ENCODE results near the gene DLGAP1.

The DLGAP1 gene

DNA sequence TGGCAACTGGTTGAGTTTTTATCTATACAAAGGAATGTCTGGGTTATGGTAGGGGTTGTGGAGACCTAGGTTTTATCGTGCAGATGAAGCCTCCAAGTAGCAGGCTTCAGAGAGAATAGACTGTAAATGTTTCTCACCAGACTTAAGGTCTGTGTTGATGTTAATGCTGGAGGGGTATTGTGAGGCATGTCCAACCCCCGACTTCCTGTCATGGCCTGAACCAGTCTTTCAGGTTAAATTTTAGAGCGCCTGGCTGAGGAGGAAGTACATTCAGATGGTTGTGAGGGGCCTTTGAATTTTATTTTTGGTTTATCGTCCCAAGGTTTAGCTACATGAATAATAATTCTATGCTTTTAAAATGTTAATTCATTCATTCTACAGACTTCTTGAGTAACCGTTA is 435.1 kb downstream of the DLGAP1 start:
- no peak for FAIRE-seq
- DNase-seq (ENCODE audit: insufficient read length, low spot score) = no peak

DNA sequence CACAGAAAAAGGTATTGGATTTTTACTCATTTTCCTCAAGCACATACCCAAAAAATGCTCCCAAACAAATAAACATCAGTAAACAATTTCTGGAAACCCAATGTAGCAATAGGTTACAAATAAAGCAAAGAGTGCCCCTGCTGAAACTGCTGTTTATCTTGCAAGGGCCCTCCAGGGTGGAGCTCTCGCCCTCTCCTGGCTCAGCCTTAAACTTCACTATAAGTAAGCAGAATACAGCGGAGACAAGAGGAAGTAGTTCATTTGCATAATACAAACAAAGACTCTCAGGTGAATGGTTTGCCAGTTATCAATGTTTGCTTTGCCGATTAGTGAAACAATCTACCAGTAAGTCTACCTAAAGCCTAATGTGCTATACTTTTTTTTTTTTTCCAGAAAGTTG is 437.6 kb downstream of the DLGAP1 start:
- DNase-seq (ENCODE audit: insufficient read length, low spot score) (peak; percentile 18), FAIRE-seq (peak; percentile 51)

DNA sequence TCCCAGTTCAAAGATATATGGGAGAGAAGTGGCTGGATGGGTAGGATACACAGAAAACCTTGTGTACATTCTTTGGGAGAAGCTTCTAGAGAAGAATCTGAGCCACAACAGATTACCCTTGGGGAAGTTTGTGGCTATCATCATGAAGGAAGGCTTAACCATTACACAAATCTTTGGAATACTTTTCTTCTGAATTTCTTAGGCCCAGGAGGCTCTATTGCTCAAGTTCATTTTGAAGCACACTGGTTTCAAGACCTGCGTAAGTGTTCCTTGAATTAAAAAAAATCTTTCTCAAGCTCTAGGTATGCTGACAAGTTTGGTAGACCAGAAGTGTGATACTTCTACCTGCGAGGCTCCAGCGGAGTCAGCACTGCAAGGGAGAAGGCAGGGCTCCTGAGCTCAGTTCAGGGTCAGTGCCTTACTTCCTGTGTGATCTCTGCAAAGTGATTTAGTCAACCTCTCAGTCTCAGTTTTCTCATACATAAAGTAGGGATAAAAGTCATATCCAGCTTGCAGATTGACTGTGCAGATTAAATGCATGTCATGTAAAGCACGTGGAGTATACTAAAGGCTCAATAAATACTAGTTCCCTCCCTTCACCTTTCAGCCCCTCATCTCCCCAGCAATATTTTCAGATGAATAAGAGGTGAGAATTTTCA is 438.6 kb downstream of the DLGAP1 start:
- DNase-seq (ENCODE audit: insufficient read length, low spot score) = no peak
- FAIRE-seq = no peak

DNA sequence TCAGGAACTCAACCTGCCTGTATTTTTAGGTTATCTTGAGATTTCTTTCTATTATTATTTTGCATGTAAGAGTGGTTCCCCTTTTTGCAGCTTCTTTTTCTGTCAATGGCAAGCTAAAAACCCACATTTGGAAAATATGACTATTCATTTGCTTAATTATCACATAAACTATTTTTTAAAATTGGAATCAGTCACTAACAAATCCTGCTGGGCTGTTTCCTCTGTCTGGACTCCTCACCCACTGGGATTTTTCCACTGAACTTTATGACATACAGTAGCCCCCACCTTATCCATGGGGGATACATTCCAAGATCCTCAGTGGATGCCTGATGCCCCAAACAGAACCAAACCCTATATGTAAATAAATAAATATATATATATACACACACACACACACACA is 447.3 kb downstream of the DLGAP1 start:
- DNase-seq (ENCODE audit: insufficient read length, low spot score) (no peak), FAIRE-seq (no peak)

DNA sequence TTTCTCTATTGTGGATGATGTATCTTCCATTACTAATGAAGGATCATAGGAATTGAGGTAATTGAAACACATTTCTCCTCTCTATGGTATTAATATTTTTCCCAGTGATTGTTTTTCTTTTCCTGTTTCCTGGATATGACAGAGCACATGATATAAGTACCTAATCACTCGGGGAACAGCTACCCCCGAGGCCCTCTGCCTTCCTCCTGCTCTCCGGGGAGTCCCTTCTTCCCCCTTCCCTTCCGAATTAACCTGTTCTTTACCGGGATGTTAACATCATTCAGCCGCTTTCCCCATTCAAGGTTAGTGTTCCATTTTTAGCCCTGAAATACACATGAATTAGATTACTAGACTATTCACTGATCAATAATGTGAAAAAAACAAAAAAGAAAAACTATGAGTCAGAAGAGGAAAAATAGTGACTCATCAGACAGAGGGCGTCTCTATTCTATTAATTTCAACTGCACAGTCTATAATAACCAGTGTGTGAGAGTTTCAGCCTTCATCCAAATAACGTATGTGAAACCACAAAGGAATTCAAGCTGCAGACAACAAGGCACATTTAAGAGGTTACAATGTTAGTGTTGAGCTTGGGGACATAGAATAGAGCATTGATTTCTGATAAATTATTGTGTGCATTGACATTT is 450.8 kb downstream of the DLGAP1 start:
- FAIRE-seq (no peak), DNase-seq (ENCODE audit: insufficient read length, low spot score) (no peak)

DNA sequence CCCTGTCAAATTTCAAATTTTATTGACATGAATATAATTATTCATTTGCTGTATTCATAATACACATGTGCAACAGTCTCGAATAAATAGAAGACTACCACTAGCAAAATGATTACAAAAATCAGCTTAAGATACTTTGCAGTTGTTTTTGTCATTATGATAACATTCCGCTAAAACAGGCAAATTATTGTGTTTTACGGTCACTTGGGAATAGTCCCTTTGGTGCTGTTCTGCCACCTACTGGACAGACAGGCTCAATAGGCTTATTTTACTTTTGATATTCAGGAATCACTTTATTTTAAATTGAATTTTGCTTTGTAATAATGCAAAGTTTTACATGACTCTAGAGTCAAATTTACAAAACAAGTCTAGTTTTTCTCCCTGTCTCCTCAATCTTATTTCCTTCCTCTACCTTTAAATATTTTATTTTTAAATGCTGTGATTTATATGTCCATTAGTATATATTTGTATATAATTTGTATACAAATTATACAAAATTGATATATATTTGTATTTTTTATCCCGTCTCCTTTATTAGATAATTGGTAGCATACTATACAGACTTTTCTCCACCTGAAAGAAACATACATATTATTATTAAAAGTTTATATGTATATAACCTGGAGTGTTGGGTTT is 456.3 kb downstream of the DLGAP1 start:
- no peak for DNase-seq (ENCODE audit: insufficient read length, low spot score)
- FAIRE-seq = peak; percentile 52

DNA sequence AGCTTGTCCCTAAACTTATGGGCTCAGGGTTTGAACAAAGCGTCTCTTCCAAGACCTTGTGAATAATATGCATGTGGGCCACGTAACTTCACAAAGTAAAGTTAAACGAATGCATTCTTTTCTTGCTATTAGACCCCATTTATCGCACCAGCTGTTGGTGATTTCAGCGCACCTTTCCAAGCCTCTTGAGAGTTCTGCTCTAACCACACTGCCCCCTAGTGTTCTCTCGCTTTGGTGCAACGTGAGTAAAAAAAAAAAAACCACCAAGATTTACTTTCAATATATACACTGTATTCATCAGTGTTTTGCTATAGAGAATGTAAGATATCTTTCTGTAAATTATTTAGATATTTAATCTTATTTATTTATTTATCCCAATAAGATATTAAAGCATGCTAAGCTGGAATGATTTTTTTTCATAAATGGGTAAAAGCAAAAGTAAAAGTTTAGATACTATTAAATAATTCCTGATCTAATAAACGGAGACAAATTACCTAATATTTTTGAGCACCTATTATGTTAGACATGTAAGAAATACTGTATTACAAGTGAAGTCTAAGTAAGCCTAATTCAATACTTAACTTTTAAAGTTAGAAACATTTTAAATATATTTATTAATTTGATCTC is 459.5 kb downstream of the DLGAP1 start:
- FAIRE-seq = peak; percentile 83
- DNase-seq (ENCODE audit: insufficient read length, low spot score) = no peak

DNA sequence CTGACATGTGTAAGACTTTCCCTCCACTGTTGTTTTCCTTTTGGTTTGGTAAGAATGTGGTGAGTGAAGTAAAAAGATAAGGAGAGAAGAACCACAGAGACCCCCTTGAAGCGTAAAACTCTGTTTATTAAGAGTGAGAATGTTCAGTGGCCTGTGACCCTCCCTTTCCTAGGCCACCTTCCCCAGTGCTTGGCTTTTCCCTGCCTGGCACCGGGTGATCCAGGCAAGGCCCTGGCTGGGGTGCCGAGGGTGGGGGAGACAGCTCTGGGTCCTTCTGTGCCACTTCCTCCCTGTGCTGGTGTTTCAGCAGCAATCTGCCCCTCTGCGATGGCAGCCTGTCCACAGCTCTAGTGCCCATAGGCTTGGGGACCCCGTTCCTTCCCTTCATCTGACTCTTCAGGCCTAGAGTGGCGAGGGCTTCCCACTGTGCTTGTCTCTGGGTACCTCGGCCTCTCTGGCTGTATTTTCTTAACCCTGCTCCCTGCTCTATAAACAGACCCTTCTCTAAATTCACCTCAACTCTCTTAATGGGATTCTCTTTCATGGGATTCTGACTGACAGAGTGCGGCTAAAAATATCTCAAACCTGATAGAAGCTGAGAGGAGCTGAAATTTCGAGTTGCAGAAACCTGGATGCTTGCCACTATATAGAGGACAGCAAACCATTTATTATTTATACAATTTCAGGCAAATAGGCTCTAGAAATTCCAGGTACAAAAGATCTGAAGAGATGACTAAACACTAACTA is 461.0 kb downstream of the DLGAP1 start:
- DNase-seq (ENCODE audit: insufficient read length, low spot score) (no peak), FAIRE-seq (no peak)

DNA sequence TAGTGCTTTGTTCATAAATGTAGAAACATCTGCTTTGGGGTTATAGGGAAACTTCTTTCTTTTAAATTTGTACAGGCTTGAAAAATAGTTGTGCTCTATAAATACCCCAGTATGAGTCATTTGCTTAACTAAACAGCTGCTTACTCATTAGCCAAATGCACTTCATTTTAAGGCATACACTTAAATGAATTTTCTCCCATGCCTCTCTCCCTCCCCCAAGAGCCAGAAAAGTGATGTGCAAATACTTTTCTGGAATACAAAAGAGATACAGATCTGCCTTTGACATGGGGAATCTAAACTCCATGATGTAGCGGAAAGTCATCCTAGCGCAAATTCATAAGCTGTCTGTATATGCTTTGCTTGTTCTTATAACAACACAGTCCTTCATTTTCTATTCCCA is 469.4 kb downstream of the DLGAP1 start:
- DNase-seq (ENCODE audit: insufficient read length, low spot score) = no peak

DNA sequence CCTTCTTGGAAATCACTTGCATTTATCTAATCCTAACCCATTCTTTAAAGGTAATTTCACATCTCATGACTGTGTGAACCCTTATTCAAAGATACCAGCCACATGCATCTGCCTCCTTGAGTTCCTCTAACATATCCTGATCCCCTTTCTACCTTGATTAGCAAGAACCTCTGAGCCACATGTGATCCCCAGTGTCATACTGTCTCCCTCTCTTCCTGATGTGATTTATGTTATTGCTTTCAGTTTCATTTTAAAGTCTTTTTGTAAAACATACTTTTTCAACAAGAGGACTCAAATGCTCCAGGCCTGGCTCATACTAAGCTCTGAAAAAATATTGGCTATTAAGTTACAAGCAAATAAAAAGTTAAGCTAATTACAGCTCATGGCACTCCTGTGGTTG is 470.1 kb downstream of the DLGAP1 start:
- DNase-seq (ENCODE audit: insufficient read length, low spot score) = no peak
- no peak for FAIRE-seq

More for the DNA sequence above, 469.4 kb downstream of the DLGAP1 start:
- no peak for FAIRE-seq

DNA sequence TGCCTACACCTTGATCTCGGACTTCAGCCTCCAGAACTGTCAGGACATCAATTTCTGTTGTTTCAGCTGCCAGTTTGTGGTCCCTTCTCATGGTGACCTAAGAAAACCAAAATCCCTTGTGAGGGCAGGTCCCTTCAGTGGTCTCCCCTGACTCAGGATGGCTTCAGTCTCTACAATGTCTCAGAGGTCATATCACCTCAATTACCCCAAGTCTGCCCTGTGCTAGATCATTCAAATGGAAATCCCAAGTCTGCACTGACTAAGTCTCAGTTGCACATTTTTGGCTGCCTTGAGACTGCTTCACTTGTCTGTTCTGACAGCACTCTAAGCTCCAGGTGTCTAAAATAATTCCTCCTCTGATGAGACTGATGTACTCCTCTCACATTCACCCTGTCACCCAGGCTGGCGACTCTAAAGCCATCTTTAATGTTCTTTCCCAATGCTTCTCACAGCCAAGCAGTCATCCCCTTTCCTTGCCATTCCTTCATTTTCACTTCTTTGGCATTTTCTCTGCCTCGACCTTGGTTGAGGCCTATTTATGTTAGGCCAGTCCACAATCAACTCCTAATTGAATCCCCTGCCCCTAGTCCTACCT is 470.8 kb downstream of the DLGAP1 start:
- FAIRE-seq = no peak
- DNase-seq (ENCODE audit: insufficient read length, low spot score) = no peak

DNA sequence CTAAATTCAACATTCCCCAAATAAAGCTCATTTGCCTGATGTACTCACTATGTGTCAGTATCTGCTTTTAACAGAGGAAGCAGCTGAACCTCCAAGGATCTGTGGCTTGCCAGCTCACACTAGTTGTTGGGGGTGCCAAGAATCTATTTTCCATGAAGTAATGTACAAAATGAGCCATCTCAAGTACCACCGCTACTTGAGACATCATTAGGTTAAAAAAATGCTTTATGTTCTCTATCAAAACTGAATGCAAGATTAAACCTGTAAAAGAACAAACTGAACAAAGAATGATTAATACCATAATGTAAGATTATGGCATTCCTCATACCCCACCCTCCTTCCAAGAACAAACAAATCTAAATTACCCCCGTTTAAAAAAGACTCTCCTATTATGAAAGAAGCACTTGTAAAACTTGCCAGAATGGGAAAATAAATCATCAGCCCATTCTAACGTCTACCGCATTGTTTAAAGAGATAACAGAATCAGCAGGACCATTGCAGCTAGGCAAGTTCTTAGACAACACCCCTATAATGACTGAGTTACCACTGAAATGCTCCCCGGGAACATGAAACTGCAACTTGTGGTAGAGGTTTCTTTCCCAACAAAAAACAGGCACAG is 471.6 kb downstream of the DLGAP1 start:
- FAIRE-seq (no peak), DNase-seq (ENCODE audit: insufficient read length, low spot score) (no peak)

DNA sequence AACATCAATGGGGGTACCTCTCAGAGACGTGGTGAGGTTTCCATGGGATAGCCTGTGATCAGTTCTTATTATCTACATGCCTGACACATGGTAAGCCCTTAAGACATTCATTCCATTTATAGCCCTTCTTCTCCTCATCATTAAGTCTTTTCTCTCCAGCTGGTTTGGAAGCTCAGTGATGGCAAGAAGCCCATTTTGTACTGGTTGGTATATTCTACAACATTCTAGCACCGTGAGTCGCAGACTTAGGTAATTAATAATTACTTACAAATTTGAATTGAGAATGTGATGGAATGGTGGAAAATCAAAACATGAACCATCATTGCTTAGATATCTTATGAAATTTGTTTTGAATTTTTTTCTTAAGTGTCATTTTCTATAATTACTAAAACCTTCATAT is 472.6 kb downstream of the DLGAP1 start:
- DNase-seq (ENCODE audit: insufficient read length, low spot score) (no peak), FAIRE-seq (no peak)

DNA sequence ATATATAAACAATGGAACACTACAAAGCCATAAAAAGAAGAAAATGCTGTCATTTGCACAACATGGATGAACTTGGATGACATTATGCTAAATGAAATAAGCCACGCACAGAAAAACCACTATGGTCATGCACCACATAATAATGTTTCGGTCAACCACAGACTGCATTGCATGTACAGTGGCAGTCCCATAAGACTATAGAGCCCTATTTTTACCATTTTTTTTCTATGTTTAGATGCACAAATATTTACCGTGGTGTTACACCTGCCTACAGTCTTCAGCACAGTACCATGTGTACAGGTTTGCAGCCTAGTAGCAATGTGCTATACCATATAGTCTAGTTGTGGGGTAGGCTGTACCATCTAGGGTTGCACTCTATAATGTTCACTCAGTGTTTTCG is 476.1 kb downstream of the DLGAP1 start:
- FAIRE-seq = no peak
- DNase-seq (ENCODE audit: insufficient read length, low spot score) = no peak

DNA sequence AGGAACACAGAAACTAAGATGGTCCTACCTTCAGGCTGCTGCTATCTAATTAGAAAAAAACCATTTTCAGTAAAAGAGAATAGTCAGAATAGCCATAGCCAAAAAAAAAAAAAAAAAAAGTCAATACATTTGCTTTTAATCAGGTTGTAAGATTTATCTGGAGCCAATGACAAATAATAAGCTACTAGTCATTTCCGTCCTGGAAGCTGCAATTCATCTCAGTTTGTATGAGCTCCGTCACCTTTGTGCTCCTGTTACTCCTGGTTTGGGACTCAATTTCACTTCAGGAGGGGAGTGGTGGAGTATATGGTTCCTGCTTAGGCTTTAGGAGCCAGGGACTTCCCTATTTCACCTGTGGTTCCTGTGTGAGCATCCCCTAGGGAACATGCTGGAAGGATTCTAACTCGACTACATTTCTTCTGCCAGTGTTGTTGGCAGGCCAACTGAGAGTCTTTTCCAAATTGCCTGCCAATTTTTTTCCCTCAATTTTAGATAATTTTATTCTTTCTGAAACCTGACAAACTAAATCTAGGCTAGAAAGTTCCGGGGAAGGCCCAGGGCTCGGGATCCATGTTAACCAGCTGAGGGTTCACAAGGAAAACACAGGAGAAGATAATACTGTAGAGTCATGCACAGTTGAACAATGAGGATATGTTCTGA is 481.8 kb downstream of the DLGAP1 start:
- FAIRE-seq = no peak
- DNase-seq (ENCODE audit: insufficient read length, low spot score) = no peak

DNA sequence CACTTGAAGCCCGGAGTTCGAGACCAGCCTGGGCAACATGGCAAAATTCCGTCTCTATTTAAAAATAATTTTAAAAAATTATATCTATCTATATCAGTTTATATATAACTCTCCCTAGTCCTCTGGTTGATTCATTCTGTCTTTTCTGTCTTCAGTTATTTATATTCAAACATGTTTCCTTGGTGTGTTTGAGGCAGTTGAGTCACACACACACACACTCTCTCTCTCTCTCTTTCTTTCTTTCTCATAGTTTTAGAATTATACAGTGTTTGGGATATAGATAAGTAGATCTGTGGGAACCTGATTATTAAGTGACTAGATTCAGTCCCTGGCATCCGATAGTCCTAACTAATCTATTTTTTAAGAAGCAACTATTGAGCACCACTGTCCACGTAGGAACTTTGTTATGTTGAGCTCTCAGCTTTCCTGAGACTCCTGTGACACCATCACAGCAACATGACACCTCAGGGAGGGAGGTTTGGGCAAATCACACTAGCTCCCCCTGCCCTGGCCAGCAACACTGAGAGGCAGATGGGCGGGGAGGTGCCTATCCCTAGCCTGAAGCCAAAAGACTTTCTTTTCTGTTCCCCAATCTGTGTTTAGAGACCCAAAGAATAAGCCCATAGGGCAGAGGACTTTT is 482.7 kb downstream of the DLGAP1 start:
- no peak for FAIRE-seq

DNA sequence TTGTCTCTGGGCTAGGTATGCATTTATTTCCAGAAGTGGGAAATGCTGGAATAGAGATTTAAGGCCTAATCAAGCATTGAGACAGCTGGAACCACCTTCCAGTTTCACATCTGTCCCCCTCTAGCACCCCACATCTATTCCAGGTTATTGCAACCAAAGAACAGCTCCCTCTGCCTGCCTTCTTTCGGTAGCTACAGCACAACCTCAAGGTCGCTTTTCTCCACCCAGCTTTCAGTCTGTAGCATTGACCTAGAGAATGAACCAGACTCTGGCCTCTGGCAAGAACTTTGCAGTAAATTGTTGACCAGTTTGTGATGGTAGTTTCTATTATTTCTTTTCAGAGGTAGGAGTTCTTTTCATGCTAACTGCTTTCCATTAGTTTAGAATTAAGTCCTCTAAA is 484.2 kb downstream of the DLGAP1 start:
- DNase-seq (ENCODE audit: insufficient read length, low spot score) (no peak), FAIRE-seq (no peak)

More for the DNA sequence above, 482.7 kb downstream of the DLGAP1 start:
- no peak for DNase-seq (ENCODE audit: insufficient read length, low spot score)

DNA sequence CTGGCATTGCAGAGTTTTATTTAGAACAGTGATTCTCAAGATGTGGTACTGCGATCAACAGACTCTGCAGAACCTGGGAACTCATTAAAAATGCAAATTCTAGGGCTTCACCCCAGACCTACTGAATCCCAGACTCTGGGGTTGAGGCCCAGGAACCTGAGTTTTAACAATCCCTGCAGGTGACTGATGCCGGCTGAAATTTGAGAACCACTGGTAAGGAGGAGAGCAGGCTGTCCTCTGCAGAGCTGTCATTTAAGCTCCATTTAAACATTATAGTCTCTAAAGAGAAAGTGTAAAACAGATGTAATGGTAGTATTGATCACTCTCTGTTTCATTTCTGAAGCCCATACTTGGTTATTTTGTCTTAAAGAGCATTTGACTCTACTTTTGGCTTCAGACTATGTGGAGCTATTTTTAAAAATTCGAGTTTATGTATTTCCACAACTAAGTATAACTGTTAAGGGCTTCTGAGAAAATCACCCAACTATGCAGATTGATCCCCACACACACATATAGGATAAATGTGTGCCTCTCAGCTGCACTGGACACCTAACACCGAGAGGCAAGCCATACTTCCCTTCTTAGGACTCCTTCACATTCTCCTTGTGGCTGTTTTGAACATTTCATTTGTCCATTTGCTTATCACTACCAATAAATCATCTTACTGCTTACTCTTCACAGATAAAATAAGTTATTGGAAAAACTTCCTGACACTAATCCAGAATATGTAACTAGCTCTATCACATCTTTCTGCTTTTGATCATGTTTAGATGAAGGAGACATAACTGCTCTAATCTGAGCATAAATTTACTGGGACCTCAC is 487.5 kb downstream of the DLGAP1 start:
- DNase-seq (ENCODE audit: insufficient read length, low spot score) = no peak
- no peak for FAIRE-seq

Measured in GM19239 (cell line).